ENCODE data around the gene PEAK1. TPM values are rescaled to one million over a fixed set of nuclear protein-coding genes. Genes with fewer than 3 reads are reported as not detected.

PEAK1 gene
- total and polyA plus RNA-seq, 10 of the 15 experiments (the other 5 are each of a cell fraction or from before 2014, with no cell fraction given) = 0.62 to 24.2 (median 11.2) TPM

GRCh38 chr15:77392762-77393470 lies 27.0 kb downstream of the PEAK1 start:
- H3K9ac ChIP-seq (ENCODE audit: control insufficient read depth, insufficient read depth, low read length) = no peak overlapping the region
- SMC1A ChIA-PET (ENCODE audit: uncharacterized antibody, unreplicated experiment) = interaction anchor here (1.0 to 2.0 kb wide), 6 partner anchors 9 to 32 kb away, joined by 3 to 7 read pairs (median 4); no protein-coding TSS in a partner anchor
- no peak overlapping the region for H3K4me3 ChIP-seq
- H2AFZ ChIP-seq (ENCODE audit: control insufficient read depth, low read depth, low read length) = no peak overlapping the region
- TF ChIP-seq NFIC (IDR thresholded peaks at IDR 0.05; ENCODE audit: low read depth, low read length) (no peak), SIN3A (IDR thresholded peaks at IDR 0.05; ENCODE audit: low read depth, low read length) (no peak), SMAD5 (IDR thresholded peaks at IDR 0.05; ENCODE audit: low read depth) (no peak), EGR1 (IDR thresholded peaks at IDR 0.05; ENCODE audit: borderline replicate concordance in 1 of 2, low read depth in 2 of 2, low read length in 2 of 2) (no peak), IKZF1 (conservative IDR thresholded peaks at IDR 0.05) (no peak), CTCF (IDR thresholded peaks at IDR 0.05 in 2 of 3, conservative IDR thresholded peaks at IDR 0.05 in 1 of 3; ENCODE audit: control insufficient read depth in 2 of 3, extremely low read depth in 1 of 3, insufficient read depth in 1 of 3, low read depth in 3 of 3, low read length in 3 of 3) (no peak), MTA3 (IDR thresholded peaks at IDR 0.05; ENCODE audit: borderline replicate concordance, low read length) (no peak), RELB (IDR thresholded peaks at IDR 0.05; ENCODE audit: low read depth) (no peak), POLR2A (IDR thresholded peaks at IDR 0.05; ENCODE audit: low read depth, low read length) (no peak), BCL11A (IDR thresholded peaks at IDR 0.05; ENCODE audit: low read depth, low read length) (no peak), GATAD2B (conservative IDR thresholded peaks at IDR 0.05; ENCODE audit: low read depth) (no peak), CBX5 (IDR thresholded peaks at IDR 0.05; ENCODE audit: low read depth) (no peak), LARP7 (IDR thresholded peaks at IDR 0.05) (no peak), HDAC2 (IDR thresholded peaks at IDR 0.05) (no peak), MEF2A (IDR thresholded peaks at IDR 0.05; ENCODE audit: insufficient read depth, low read depth, low read length) (no peak)
- RAD21 ChIA-PET (ENCODE audit: unreplicated experiment) = no interaction called here
- in situ Hi-C loops (cut with MboI) (no loop called here), intact Hi-C loops (cut with micrococcal nuclease; ENCODE audit: unreplicated experiment) (no loop called here)
- ATAC-seq (no peak), DNase-seq (ENCODE audit: low read depth, low spot score) (no peak), FAIRE-seq (no peak)
- CTCF ChIA-PET = interaction anchor here (0.6 to 1.5 kb wide), 2 partner anchors 13 to 19 kb away, joined by 3 to 4 read pairs; no protein-coding TSS in a partner anchor
- no peak overlapping the region for H3K27ac ChIP-seq (ENCODE audit: control insufficient read depth, insufficient read depth)
- peaks cover 9% of the 10 kb centered on the region for H3K9me3 ChIP-seq (replicated peaks; ENCODE audit: control insufficient read depth, insufficient read depth, low read length)
- H3K27me3 ChIP-seq (replicated peaks in 1 of 2; ENCODE audit: control insufficient read depth in 2 of 2, insufficient read depth in 2 of 2, low read length in 1 of 2) = no peaks in the 10 kb centered on the region
- POLR2A ChIA-PET = no interaction called here
- no peaks in the 10 kb centered on the region for H4K20me1 ChIP-seq (ENCODE audit: control insufficient read depth, insufficient read depth)
- H3K36me3 ChIP-seq (ENCODE audit: control insufficient read depth in 2 of 2, insufficient read depth in 2 of 2, low read length in 1 of 2) = no peaks in the 10 kb centered on the region
- no peak overlapping the region for H3K4me2 ChIP-seq (ENCODE audit: control insufficient read depth, insufficient read depth)
- no TSS peak for BruUV-seq (replicated peaks)
- H3K79me2 ChIP-seq (ENCODE audit: control insufficient read depth, insufficient read depth, low read length) = no peaks in the 10 kb centered on the region; the same call in 1 of the 2 replicates
- WGBS (ENCODE audit: insufficient coverage, insufficient replicate concordance, low lambda C conversion rate, missing lambda C conversion rate) = 88% methylated on average over 7 of the region's 7 CpGs
- H3K4me1 ChIP-seq (ENCODE audit: control insufficient read depth, insufficient read depth, low read length) = no peaks in the 10 kb centered on the region

Data from GM12878 (cell line).